Esophagus (tissue), 2 donors: Measurements from ENCODE around the gene SYK. TPM values are rescaled to one million over a fixed set of nuclear protein-coding genes. Genes with fewer than 3 reads are reported as not detected.
"Not testable (repeated sequence)": the region's sequence is repeated elsewhere in the genome, so short reads cannot be mapped to it uniquely, and the experiment has no call there.

ENCODE experiments used
- H3K27ac ChIP-seq, 2 donors: one replicate each; pipeline ENCODE4 v1.5.1; 2013; ENCODE audit warnings: low read depth in 2 of 2, mild to moderate bottlenecking in 2 of 2, inconsistent platforms in 1 of 2, low read length in 1 of 2, moderate library complexity in 1 of 2
- H3K27me3 ChIP-seq, 2 donors: one replicate each; pipeline ENCODE4 v1.6.1; 2013; ENCODE audit warnings: low read length in 2 of 2, control low read depth in 1 of 2, mild to moderate bottlenecking in 1 of 2; ENCODE audit not compliant: insufficient read depth in 2 of 2, control insufficient read depth in 1 of 2
- H3K36me3 ChIP-seq, 2 donors: one replicate each; pipeline ENCODE4 v1.6.1; 2013; ENCODE audit warnings: low read length in 1 of 2; ENCODE audit not compliant: control insufficient read depth in 2 of 2, insufficient read depth in 2 of 2
- H3K4me1 ChIP-seq, 2 donors: one replicate each; pipeline ENCODE4 v1.6.1; 2013; ENCODE audit warnings: low read length in 1 of 2; ENCODE audit not compliant: control insufficient read depth in 2 of 2, insufficient read depth in 2 of 2
- H3K4me3 ChIP-seq, 2 donors: one replicate each; pipeline ENCODE4 v1.5.1; 2013; ENCODE audit warnings: low read length in 2 of 2, mild to moderate bottlenecking in 2 of 2, low read depth in 1 of 2, moderate library complexity in 1 of 2
- H3K9me3 ChIP-seq, 2 donors: one replicate each; pipeline ENCODE4 v1.6.1; 2013; ENCODE audit warnings: mild to moderate bottlenecking in 2 of 2, low read depth in 1 of 2, low read length in 1 of 2, moderate library complexity in 1 of 2; ENCODE audit not compliant: control insufficient read depth in 2 of 2, insufficient read depth in 1 of 2
- WGBS, 2 donors: extraction: QIAGEN DNeasy Blood & Tissue Kit; methylation state at CpG; one replicate each; pipeline ENCODE4 v1.1.7; 2013; 5-methylcytosine and 5-hydroxymethylcytosine counted together
- polyA plus RNA-seq, 2 donors: library from polyadenylated mRNA; stranded (reverse); fragments of 200-250 nt; gene quantifications; one replicate each; pipeline ENCODE4 v1.2.3, GENCODE V29; 2013
- donor health status: healthy with polysubstance abuse.
- donor health status: Bipolar disorder and iron deficiency.

The SYK gene
- polyA plus RNA-seq, 2 donors, result 12.0 to 16.5 TPM

DNA sequence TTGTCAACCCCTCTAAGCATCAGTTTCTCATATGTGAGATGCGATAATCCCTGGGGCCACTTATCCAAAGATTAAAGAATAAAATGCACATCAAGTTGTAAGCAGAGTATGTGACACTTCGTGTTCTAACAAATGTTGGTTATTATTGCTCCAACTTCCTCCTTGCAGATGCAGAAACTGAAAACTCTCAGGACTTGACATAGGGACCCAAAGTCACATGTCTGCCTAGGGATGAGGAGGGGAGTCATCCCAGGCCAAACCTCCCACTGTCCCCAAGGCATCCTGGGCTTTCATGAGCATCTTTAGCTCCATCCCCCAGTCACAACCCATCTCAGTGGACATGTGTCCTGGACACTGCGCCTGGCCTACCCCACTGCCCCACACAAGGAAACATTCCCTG is 27.5 kb upstream of the SYK start:
- H3K9me3 ChIP-seq, result no peaks in the 10 kb centered on the region
- no peak overlapping the region for H3K27ac ChIP-seq

DNA sequence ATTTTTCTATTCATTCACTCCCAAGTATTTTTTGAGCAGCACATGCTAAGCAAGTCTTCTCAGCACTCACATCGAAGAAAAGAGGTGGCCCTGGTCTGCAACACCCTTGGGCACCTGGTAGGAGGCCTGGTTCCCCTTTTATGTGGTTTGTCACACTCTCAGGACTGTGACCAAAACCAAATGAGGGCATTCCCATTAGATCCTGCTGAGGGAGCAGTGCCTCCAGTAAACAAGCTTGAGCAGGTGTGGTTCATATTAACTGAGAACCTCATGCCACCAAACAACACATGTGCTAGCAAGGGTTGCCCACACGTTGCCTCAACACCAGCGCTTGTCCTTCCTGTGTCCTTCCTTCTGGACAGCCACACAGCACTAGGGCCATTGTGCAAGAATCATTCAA is 26.9 kb upstream of the SYK start:
- 44 to 68% methylated on average over 3 of the region's 3 CpGs for WGBS, 2 donors
- Histone ChIP-seq H3K27me3 (no peaks in the 10 kb centered on the region), H3K36me3 (no peaks in the 10 kb centered on the region), H3K4me3 (no peak overlapping the region), H3K9me3 (no peaks in the 10 kb centered on the region), H3K27ac (no peak overlapping the region), H3K4me1 (peaks cover 0 to 1% of the 10 kb centered on the region in 2 donors)

More for the DNA sequence above, 27.5 kb upstream of the SYK start:
- H3K4me3 ChIP-seq, result no peak overlapping the region
- H3K4me1 ChIP-seq, result peaks cover 0 to 1% of the 10 kb centered on the region in 2 donors
- H3K36me3 ChIP-seq, result no peaks in the 10 kb centered on the region
- 88 to 91% methylated on average over 3 of the region's 3 CpGs for WGBS, 2 donors
- no peaks in the 10 kb centered on the region for H3K27me3 ChIP-seq

DNA sequence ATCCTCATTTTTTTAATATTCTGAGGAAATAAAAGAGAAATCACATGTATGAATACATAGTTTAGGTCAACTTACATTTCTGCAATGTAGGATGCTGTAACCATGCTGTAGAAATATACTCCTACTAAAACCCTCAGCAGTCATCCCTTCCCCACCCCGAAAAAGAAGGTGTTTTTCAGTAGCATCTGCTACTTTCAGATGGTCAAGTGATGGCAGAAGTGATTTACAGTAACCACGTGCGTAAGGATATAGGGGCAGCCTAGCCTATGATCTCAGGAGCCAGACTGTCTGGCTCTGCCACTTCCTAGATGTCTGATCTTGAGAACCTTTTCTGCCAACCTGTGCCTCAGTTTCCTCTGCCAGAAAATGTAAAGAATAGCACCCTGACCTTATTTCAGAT is 26.0 kb upstream of the SYK start:
- Histone ChIP-seq H3K27ac (no peak overlapping the region), H3K9me3 (no peaks in the 10 kb centered on the region), H3K4me3 (no peak overlapping the region), H3K27me3 (no peaks in the 10 kb centered on the region), H3K4me1 (peaks cover 0 to 1% of the 10 kb centered on the region in 2 donors), H3K36me3 (no peaks in the 10 kb centered on the region)
- WGBS, 2 donors, result 54 to 57% methylated on average over 3 of the region's 3 CpGs

DNA sequence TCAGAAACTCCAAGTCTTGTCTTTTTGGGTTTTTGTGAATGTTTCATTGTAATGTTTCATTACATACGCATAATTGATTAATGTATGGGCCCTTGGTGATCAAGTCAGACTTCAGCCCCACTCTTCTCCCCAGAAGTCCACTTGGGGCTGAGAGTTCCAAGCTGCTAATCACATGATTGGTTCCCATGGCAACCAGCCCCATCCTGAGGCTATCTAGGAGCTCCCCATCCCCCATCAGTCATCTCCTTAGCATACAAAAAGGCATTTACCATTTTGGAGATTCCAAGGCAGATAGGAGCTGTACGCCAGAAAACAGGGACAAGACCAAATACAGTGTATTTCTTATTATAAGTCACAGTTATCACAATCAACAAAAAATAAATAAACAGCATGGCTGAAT is 22.9 kb upstream of the SYK start:
- H3K4me3 ChIP-seq, result no peak overlapping the region
- H3K9me3 ChIP-seq, result no peaks in the 10 kb centered on the region
- H3K27ac ChIP-seq, result no peak overlapping the region
- H3K27me3 ChIP-seq, result no peaks in the 10 kb centered on the region
- H3K36me3 ChIP-seq, result no peaks in the 10 kb centered on the region
- WGBS, 2 donors, result 94 to 97% methylated on average over 2 of the region's 2 CpGs
- no peaks in the 10 kb centered on the region for H3K4me1 ChIP-seq

DNA sequence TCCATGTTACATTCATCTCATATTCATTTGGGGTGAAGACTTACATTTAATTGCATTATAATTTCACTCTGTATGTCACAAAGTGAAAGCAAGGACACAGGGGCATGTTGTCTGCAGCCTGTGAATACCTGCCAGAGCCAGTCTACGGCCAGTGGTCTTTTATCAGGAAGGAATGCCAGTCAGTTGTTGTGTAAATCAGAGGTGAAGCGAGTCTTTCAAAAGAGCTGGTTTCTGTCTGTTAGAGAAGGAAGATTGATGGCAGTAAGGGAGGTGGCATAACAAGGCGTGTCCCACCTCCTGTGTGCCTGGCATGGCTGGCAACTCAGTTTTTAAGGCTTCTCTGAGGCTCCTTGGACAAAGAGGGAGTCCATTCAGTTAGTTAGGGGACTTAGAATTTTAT is 18.1 kb upstream of the SYK start:
- Histone ChIP-seq H3K27ac (no peak overlapping the region), H3K9me3 (no peaks in the 10 kb centered on the region), H3K4me3 (no peak overlapping the region), H3K36me3 (no peaks in the 10 kb centered on the region), H3K4me1 (no peaks in the 10 kb centered on the region), H3K27me3 (no peaks in the 10 kb centered on the region)
- 45 to 51% methylated on average over 3 of the region's 3 CpGs for WGBS, 2 donors

DNA sequence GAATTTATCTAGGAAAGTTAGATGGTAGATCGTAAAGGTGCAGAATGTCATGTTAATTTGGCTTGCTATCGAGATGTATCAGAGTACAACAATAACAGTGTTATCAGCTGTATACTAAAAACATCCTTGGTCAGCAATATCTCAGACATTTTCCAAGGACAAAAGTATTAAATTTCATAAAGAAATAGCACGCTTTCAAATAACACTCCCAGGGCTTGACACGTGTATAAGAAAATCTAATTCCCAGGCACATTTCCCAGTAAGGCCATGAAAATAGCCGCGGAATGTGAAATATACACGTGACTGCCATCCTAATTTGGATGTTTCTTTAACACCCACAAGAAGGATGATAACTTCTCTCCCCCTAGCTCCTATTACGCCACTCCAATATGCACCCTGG is 17.7 kb upstream of the SYK start:
- Histone ChIP-seq H3K27ac (no peak overlapping the region), H3K4me3 (no peak overlapping the region), H3K27me3 (no peaks in the 10 kb centered on the region), H3K36me3 (no peaks in the 10 kb centered on the region), H3K9me3 (no peaks in the 10 kb centered on the region), H3K4me1 (no peaks in the 10 kb centered on the region)
- WGBS, 2 donors, result 63 to 73% methylated on average over 8 of the region's 8 CpGs

DNA sequence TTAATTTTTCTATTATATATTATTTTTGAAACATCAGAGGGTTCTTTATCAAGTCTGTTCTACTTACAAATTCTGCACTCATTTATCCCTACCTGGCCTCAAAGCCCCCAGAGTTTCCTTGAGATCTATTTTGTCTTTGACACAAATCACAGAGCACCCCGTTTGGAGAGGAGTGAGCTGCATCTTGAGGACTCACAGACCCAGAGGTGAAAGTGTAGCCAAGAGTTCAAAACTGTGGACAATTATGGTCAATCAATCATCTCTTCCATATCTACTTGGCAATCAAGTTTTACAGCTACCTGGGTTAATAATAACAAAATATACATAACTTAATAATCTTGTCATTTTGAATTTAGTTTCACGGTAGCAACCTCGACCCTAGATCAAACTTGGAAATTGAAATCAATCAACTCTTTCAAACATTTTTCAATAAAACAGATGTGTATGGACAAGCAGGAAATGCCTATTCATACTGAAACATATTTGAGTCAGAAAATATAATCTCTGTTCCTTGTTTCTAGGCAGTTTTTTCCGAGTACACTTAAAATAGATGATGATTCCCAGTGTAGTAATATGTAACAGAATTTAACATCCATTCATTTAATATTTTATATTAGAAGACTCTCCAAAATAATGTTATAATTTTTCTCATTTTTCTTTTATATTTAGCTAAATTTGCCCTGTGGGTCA is 13.7 kb upstream of the SYK start:
- Histone ChIP-seq H3K36me3 (no peaks in the 10 kb centered on the region), H3K9me3 (no peaks in the 10 kb centered on the region), H3K27ac (no peak overlapping the region), H3K4me1 (no peaks in the 10 kb centered on the region), H3K27me3 (no peaks in the 10 kb centered on the region), H3K4me3 (no peak overlapping the region)
- WGBS, 2 donors, result 56 to 63% methylated on average over 4 of the region's 4 CpGs

DNA sequence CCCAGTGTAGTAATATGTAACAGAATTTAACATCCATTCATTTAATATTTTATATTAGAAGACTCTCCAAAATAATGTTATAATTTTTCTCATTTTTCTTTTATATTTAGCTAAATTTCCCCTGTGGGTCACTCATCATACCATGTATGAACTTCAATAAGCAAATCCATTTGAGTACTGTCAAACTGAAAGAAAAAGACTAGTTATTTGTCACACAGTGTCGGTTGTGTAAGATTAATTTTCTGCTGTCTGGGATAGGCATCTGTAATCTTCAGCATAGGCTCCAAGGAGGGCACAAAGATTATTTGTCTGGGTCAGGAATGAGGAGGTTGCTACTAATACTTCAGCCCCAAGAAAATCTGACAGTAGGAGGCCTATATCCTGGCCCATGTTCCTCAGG is 13.1 kb upstream of the SYK start:
- H3K9me3 ChIP-seq, H3K4me1 ChIP-seq, H3K27me3 ChIP-seq, H3K27ac ChIP-seq, H3K36me3 ChIP-seq, H3K4me3 ChIP-seq: not testable (repeated sequence)
- WGBS, 2 donors, result 61 to 73% methylated on average over 1 of the region's 1 CpG

DNA sequence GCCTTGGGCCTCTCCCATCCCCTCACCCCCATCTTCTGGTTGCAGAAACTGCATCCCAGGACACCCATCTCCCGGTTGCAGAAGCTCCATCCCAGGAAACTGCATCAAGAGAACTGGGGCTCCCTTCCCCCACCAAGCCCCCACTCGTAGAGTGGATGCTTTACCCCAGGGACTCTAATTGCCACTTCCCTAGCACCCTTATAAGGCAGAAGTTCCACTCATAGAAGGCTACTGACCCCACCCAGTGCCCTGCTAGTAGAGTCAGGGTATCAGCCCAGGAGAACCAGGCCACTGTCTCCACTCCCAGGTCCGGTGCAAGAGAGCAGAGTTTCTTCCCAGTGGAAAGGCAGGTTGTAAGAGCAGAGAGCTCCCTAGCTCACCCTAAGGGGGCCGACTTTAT is 12.2 kb upstream of the SYK start:
- no peak overlapping the region for H3K27ac ChIP-seq
- H3K4me3 ChIP-seq, result no peak overlapping the region
- no peaks in the 10 kb centered on the region for H3K36me3 ChIP-seq
- no peaks in the 10 kb centered on the region for H3K9me3 ChIP-seq
- no peaks in the 10 kb centered on the region for H3K4me1 ChIP-seq
- WGBS, 2 donors, result 80 to 85% methylated on average over 4 of the region's 4 CpGs
- H3K27me3 ChIP-seq, result no peaks in the 10 kb centered on the region

DNA sequence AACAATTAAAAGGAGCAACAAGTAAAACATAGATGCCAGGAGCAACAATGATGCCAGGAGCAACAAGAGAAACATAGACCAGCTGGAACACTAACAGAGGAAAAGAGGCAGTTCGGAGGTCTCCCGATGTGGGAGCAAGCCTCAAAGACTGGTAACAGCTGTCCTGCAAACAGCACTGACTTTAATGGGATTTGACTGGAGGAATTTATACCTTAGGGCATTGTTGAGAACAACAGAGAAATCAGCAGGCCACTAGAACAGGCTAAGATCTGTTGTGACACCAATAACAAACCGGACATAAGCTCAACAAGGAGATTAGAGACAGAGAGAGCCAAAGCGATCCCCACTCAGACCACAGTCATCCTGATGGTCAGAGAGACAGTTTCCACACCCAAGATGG is 11.8 kb upstream of the SYK start:
- Histone ChIP-seq H3K4me3 (no peak overlapping the region), H3K9me3 (no peaks in the 10 kb centered on the region), H3K36me3 (no peaks in the 10 kb centered on the region), H3K27ac (no peak overlapping the region), H3K27me3 (no peaks in the 10 kb centered on the region), H3K4me1 (no peaks in the 10 kb centered on the region)
- WGBS, 2 donors, result 77 to 80% methylated on average over 4 of the region's 4 CpGs
